Measurements from ENCODE around the gene ARHGAP42.

GRCh38 chr11:100874203-100874602, 187.1 kb downstream of the ARHGAP42 start:
- no peak for TF ChIP-seq CTCF (IDR thresholded peaks at IDR 0.05; ENCODE audit: low read depth, low read length)
- no peak for TF ChIP-seq POLR2A (IDR thresholded peaks at IDR 0.05; ENCODE audit: extremely low read depth, insufficient read length)
- TF ChIP-seq MAX (IDR thresholded peaks at IDR 0.05; ENCODE audit: low read depth, low read length): no peak
- no peak for TF ChIP-seq MYC (IDR thresholded peaks at IDR 0.05; ENCODE audit: low read depth, low read length)
